Dedifferentiated amniotic fluid mesenchymal stem cell (primary cell): ENCODE results near the gene TEAD1.

Experiments used
- DNase-seq: peaks from one replicate; pipeline ENCODE4 v3.0.0-alpha.2; 2016; ENCODE audit errors: extremely low spot score

TEAD1 gene

GRCh38 chr11:12942157-12942556 is 267.9 kb downstream of the TEAD1 start:
- no peak for DNase-seq

- no peak for DNase-seq
Measured at GRCh38 chr11:12943311-12943710, 269.1 kb downstream of the TEAD1 start.

- no peak for DNase-seq
Measured at GRCh38 chr11:12944889-12945288, 270.7 kb downstream of the TEAD1 start.

- no peak for DNase-seq
Measured at GRCh38 chr11:12949453-12949852, 275.2 kb downstream of the TEAD1 start.

- no peak for DNase-seq
Measured at GRCh38 chr11:12950670-12951069, 276.4 kb downstream of the TEAD1 start.

- DNase-seq, result no peak
Measured at GRCh38 chr11:12951376-12951775, 277.2 kb downstream of the TEAD1 start.

GRCh38 chr11:12952094-12952493 is 277.9 kb downstream of the TEAD1 start:
- no peak for DNase-seq

- DNase-seq, result no peak
Measured at GRCh38 chr11:12958986-12959385, 284.8 kb downstream of the TEAD1 start.

- DNase-seq, result no peak
Measured at GRCh38 chr11:12961615-12962014, 287.4 kb downstream of the TEAD1 start.

GRCh38 chr11:12962306-12962705 is 288.1 kb downstream of the TEAD1 start:
- DNase-seq, result no peak

GRCh38 chr11:12963051-12963450 is 288.8 kb downstream of the TEAD1 start:
- DNase-seq, result no peak

- DNase-seq, result peak; percentile 28
Measured at GRCh38 chr11:12963792-12964536, 289.7 kb downstream of the TEAD1 start.

- DNase-seq, result no peak
Measured at GRCh38 chr11:12964650-12965049, 290.4 kb downstream of the TEAD1 start.

- no peak for DNase-seq
Measured at GRCh38 chr11:12966002-12966401, 291.8 kb downstream of the TEAD1 start.

GRCh38 chr11:12968101-12968500 is 293.9 kb downstream of the TEAD1 start:
- DNase-seq, result no peak

GRCh38 chr11:12968826-12969225 is 294.6 kb downstream of the TEAD1 start:
- no peak for DNase-seq

GRCh38 chr11:12971955-12972354 is 297.7 kb downstream of the TEAD1 start:
- DNase-seq, result no peak

- DNase-seq, result no peak
Measured at GRCh38 chr11:12973528-12974181, 299.4 kb downstream of the TEAD1 start.

GRCh38 chr11:12975195-12975594 is 301.0 kb downstream of the TEAD1 start:
- no peak for DNase-seq

- DNase-seq, result no peak
Measured at GRCh38 chr11:12979928-12980689, 305.9 kb downstream of the TEAD1 start.

- no peak for DNase-seq
Measured at GRCh38 chr11:12981676-12982522, 307.7 kb downstream of the TEAD1 start.

- no peak for DNase-seq
Measured at GRCh38 chr11:12983336-12983735, 309.1 kb downstream of the TEAD1 start.
